ENCODE results near the gene CWH43. TPM values are rescaled to one million over a fixed set of nuclear protein-coding genes. Genes with fewer than 3 reads are reported as not detected.

The CWH43 gene
- total and polyA plus RNA-seq, 2 of the 13 experiments (the other 11 are each of a cell fraction or from before 2014, with no cell fraction given): not detected

- TF ChIP-seq SP5 (CRISPR knock-in tag; IDR thresholded peaks at IDR 0.05; ENCODE audit: borderline replicate concordance, low read depth): no peak
- TF ChIP-seq ZNF281 (CRISPR knock-in tag; IDR thresholded peaks at IDR 0.05; ENCODE audit: borderline replicate concordance): no peak
- TF ChIP-seq TSC22D2 (CRISPR knock-in tag; IDR thresholded peaks at IDR 0.05; ENCODE audit: borderline replicate concordance): no peak
- TF ChIP-seq, protein P1, sequence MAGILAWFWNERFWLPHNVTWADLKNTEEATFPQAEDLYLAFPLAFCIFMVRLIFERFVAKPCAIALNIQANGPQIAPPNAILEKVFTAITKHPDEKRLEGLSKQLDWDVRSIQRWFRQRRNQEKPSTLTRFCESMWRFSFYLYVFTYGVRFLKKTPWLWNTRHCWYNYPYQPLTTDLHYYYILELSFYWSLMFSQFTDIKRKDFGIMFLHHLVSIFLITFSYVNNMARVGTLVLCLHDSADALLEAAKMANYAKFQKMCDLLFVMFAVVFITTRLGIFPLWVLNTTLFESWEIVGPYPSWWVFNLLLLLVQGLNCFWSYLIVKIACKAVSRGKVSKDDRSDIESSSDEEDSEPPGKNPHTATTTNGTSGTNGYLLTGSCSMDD (CRISPR knock-in tag; IDR thresholded peaks at IDR 0.05): no peak
- peak; percentile 91 for TF ChIP-seq STAG1 (CRISPR knock-in tag; IDR thresholded peaks at IDR 0.05)
- no peak for TF ChIP-seq NR2F6 (IDR thresholded peaks at IDR 0.05)
- TF ChIP-seq NR2F6 (CRISPR knock-in tag; IDR thresholded peaks at IDR 0.05): peak; percentile 9; the same call in 1 of the 2 replicates
- TF ChIP-seq KLF13 (CRISPR knock-in tag; IDR thresholded peaks at IDR 0.05): no peak
- TF ChIP-seq ZNF773 (CRISPR knock-in tag; IDR thresholded peaks at IDR 0.05; ENCODE audit: borderline replicate concordance): no peak
- no peak for TF ChIP-seq SAP130 (CRISPR knock-in tag; IDR thresholded peaks at IDR 0.05; ENCODE audit: low read depth)
- TF ChIP-seq, protein P2, sequence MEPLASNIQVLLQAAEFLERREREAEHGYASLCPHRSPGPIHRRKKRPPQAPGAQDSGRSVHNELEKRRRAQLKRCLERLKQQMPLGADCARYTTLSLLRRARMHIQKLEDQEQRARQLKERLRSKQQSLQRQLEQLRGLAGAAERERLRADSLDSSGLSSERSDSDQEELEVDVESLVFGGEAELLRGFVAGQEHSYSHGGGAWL (CRISPR knock-in tag; IDR thresholded peaks at IDR 0.05): no peak
- TF ChIP-seq DRAP1 (CRISPR knock-in tag; IDR thresholded peaks at IDR 0.05): 0 out of 2 replicates have a peak, but pooled peaks have one; percentile 22
- no peak for TF ChIP-seq ZNF556 (CRISPR knock-in tag; IDR thresholded peaks at IDR 0.05; ENCODE audit: borderline replicate concordance)
- no peak for TF ChIP-seq ZNF430 (CRISPR knock-in tag; IDR thresholded peaks at IDR 0.05)
- no peak for TF ChIP-seq ZNF841 (CRISPR knock-in tag; IDR thresholded peaks at IDR 0.05; ENCODE audit: borderline replicate concordance)
- TF ChIP-seq ZNF275 (CRISPR knock-in tag; IDR thresholded peaks at IDR 0.05; ENCODE audit: borderline replicate concordance): no peak
- peak; percentile 27; the same call in 1 of the 2 replicates for TF ChIP-seq THAP11 (CRISPR knock-in tag; IDR thresholded peaks at IDR 0.05)
- 0 out of 2 replicates have a peak, but pooled peaks have one; percentile 35 for TF ChIP-seq SMAD3 (CRISPR knock-in tag; IDR thresholded peaks at IDR 0.05)
- no peak for TF ChIP-seq ZBTB44 (CRISPR knock-in tag; IDR thresholded peaks at IDR 0.05)
- 0 out of 2 replicates have a peak, but pooled peaks have one; percentile 27 for TF ChIP-seq GATAD2A (CRISPR knock-in tag; IDR thresholded peaks at IDR 0.05)
- TF ChIP-seq EEA1 (CRISPR knock-in tag; IDR thresholded peaks at IDR 0.05; ENCODE audit: borderline replicate concordance): no peak
Observed at GRCh38 chr4:48963042-48963679, 22.9 kb upstream of the CWH43 start (continued).

Data from HepG2 (cell line).